ENCODE measurements around the gene MPO.

DNA sequence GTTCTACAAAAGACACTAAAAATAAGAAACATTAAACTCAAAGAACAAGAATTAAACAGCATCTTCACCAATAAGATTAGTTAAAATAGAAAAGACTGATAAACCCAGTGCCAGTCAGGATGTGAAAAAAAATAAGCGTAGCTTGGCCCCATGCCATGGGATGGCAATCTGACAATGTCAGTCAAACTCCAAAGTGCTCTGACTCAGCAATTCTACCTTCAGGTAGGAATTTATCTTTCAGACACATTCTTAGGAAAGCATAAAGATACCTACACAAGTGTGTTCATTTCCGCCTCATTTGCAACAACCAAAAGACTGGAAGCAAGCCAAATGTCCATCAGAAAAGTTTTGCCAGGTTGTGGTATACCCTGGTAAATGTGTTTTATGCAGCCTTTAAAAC lies 9.1 kb upstream of the MPO start:
- TF ChIP-seq RB1 (IDR thresholded peaks at IDR 0.05; ENCODE audit: low read depth) = no peak
- TF ChIP-seq EP300 (IDR thresholded peaks at IDR 0.05; ENCODE audit: low read length) = peak; percentile 74
- no peak for TF ChIP-seq SETDB1 (IDR thresholded peaks at IDR 0.05; ENCODE audit: low read length)
- no peak for TF ChIP-seq TAF9B (IDR thresholded peaks at IDR 0.05; ENCODE audit: partially characterized antibody)
- no peak for TF ChIP-seq PURB (CRISPR knock-in tag; IDR thresholded peaks at IDR 0.05; ENCODE audit: low read depth)
- no peak for TF ChIP-seq HMG20B (CRISPR knock-in tag; IDR thresholded peaks at IDR 0.05)
- TF ChIP-seq TCF7L2 (IDR thresholded peaks at IDR 0.05; ENCODE audit: low read depth, low read length) = no peak
- no peak for TF ChIP-seq EZH2 (IDR thresholded peaks at IDR 0.05; ENCODE audit: borderline replicate concordance, low read depth, low read length)
